NCI-H2171 (cell line): ENCODE results near the gene PUS10.
A peak's percentile ranks its signal among the peaks of the same experiment; 100 is the strongest.

Source experiments
- DNase-seq: peaks from one replicate; lab custom pipeline; 2025; lab: John Stamatoyannopoulos, UW

PUS10 gene

GRCh38 chr2:60972889-60973656, 45.0 kb downstream of the PUS10 start:
- DNase-seq: no peak

- DNase-seq: no peak
Observed at GRCh38 chr2:60966507-60967405, 51.3 kb downstream of the PUS10 start.

GRCh38 chr2:60965499-60965785, 52.6 kb downstream of the PUS10 start:
- no peak for DNase-seq

GRCh38 chr2:60964651-60965498, 53.2 kb downstream of the PUS10 start:
- no peak for DNase-seq

GRCh38 chr2:60963190-60963589, 54.9 kb downstream of the PUS10 start:
- no peak for DNase-seq

GRCh38 chr2:60962528-60962927, 55.5 kb downstream of the PUS10 start:
- no peak for DNase-seq

GRCh38 chr2:60961457-60961856, 56.6 kb downstream of the PUS10 start:
- no peak for DNase-seq

- no peak for DNase-seq
Observed at GRCh38 chr2:60960706-60961105, 57.3 kb downstream of the PUS10 start.

GRCh38 chr2:60959501-60959900, 58.6 kb downstream of the PUS10 start:
- DNase-seq: no peak

- DNase-seq: no peak
Observed at GRCh38 chr2:60958800-60959199, 59.3 kb downstream of the PUS10 start.

- DNase-seq: no peak
Observed at GRCh38 chr2:60958361-60958760, 59.7 kb downstream of the PUS10 start.

- peak; percentile 36 for DNase-seq
Observed at GRCh38 chr2:60957643-60958042, 60.4 kb downstream of the PUS10 start.

- no peak for DNase-seq
Observed at GRCh38 chr2:60957224-60957623, 60.8 kb downstream of the PUS10 start.

- no peak for DNase-seq
Observed at GRCh38 chr2:60954139-60954538, 63.9 kb downstream of the PUS10 start.

- DNase-seq: no peak
Observed at GRCh38 chr2:60948926-60949579, 69.0 kb downstream of the PUS10 start.

GRCh38 chr2:60948161-60948560, 69.9 kb downstream of the PUS10 start:
- DNase-seq: no peak

- no peak for DNase-seq
Observed at GRCh38 chr2:60947056-60947455, 71.0 kb downstream of the PUS10 start.

GRCh38 chr2:60945341-60945740, 72.7 kb downstream of the PUS10 start:
- peak; percentile 85 for DNase-seq

- no peak for DNase-seq
Observed at GRCh38 chr2:60939622-60940021, 78.4 kb downstream of the PUS10 start.

- DNase-seq: no peak
Observed at GRCh38 chr2:60938301-60938700, 79.8 kb downstream of the PUS10 start.

- peak; percentile 43 for DNase-seq
Observed at GRCh38 chr2:60936757-60937156, 81.3 kb downstream of the PUS10 start.

- no peak for DNase-seq
Observed at GRCh38 chr2:60934165-60934722, 83.8 kb downstream of the PUS10 start.
